ENCODE measurements around the gene RUFY1.

Gene RUFY1

GRCh38 chr5:179606910-179607159 lies 56.5 kb downstream of the RUFY1 start:
- H3K27me3 Mint-ChIP-seq (ENCODE audit: low read depth, poor library complexity), result peaks cover 2% of the 10 kb centered on the region
- H3K4me3 Mint-ChIP-seq, result no peak overlapping the region
- H3K27ac Mint-ChIP-seq, result peak overlapping the region; percentile 97
- no peaks in the 10 kb centered on the region for H3K9me3 Mint-ChIP-seq
- TF ChIP-seq, protein P1, sequence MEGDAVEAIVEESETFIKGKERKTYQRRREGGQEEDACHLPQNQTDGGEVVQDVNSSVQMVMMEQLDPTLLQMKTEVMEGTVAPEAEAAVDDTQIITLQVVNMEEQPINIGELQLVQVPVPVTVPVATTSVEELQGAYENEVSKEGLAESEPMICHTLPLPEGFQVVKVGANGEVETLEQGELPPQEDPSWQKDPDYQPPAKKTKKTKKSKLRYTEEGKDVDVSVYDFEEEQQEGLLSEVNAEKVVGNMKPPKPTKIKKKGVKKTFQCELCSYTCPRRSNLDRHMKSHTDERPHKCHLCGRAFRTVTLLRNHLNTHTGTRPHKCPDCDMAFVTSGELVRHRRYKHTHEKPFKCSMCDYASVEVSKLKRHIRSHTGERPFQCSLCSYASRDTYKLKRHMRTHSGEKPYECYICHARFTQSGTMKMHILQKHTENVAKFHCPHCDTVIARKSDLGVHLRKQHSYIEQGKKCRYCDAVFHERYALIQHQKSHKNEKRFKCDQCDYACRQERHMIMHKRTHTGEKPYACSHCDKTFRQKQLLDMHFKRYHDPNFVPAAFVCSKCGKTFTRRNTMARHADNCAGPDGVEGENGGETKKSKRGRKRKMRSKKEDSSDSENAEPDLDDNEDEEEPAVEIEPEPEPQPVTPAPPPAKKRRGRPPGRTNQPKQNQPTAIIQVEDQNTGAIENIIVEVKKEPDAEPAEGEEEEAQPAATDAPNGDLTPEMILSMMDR (IDR thresholded peaks at IDR 0.05), result no peak
- H3K36me3 Mint-ChIP-seq (ENCODE audit: low read depth), result peaks cover 52% of the 10 kb centered on the region
- DNase-seq, result no peak
- H3K4me1 Mint-ChIP-seq, result peaks cover 36% of the 10 kb centered on the region

- Mint-ChIP-seq H3K9me3 (no peaks in the 10 kb centered on the region), H3K4me1 (peaks cover 38% of the 10 kb centered on the region), H3K36me3 (ENCODE audit: low read depth) (peaks cover 54% of the 10 kb centered on the region), H3K4me3 (no peak overlapping the region), H3K27me3 (ENCODE audit: low read depth, poor library complexity) (peaks cover 2% of the 10 kb centered on the region), H3K27ac (peak overlapping the region; percentile 97)
- TF ChIP-seq, protein P1 (IDR thresholded peaks at IDR 0.05), result no peak
- DNase-seq, result no peak
Measured at GRCh38 chr5:179607160-179607931, 57.0 kb downstream of the RUFY1 start.

- H3K4me1 Mint-ChIP-seq, result peaks cover 46% of the 10 kb centered on the region
- H3K4me3 Mint-ChIP-seq, result no peak overlapping the region
- no peak for DNase-seq
Measured at GRCh38 chr5:179608131-179608581, 57.8 kb downstream of the RUFY1 start.

DNA sequence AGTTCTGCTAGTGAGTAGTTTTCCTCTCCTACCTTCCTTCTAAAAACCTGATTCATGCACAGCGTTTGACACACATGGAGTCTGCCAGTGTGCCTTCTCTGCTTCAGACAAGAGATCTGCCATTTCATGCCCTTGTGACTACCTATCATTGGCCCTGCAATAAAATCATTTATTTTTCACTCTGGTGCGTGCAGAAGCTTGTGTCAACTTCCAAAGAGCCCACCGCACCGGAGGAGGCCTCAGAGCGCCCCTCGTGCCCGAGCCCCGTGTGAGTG lies 59.4 kb downstream of the RUFY1 start:
- H3K27me3 Mint-ChIP-seq (ENCODE audit: low read depth, poor library complexity), result peaks cover 5% of the 10 kb centered on the region
- H3K27ac Mint-ChIP-seq, result peak overlapping the region; percentile 97
- no peak overlapping the region for H3K4me3 Mint-ChIP-seq
- no peak for DNase-seq
- H3K36me3 Mint-ChIP-seq (ENCODE audit: low read depth), result peaks cover 65% of the 10 kb centered on the region
- TF ChIP-seq, protein P1 (IDR thresholded peaks at IDR 0.05), result no peak
- H3K4me1 Mint-ChIP-seq, result peaks cover 59% of the 10 kb centered on the region
- no peaks in the 10 kb centered on the region for H3K9me3 Mint-ChIP-seq

More at GRCh38 chr5:179608131-179608581, 57.8 kb downstream of the RUFY1 start:
- TF ChIP-seq, protein P1 (IDR thresholded peaks at IDR 0.05), result no peak
- Mint-ChIP-seq H3K36me3 (ENCODE audit: low read depth) (peaks cover 58% of the 10 kb centered on the region), H3K9me3 (no peaks in the 10 kb centered on the region), H3K27ac (peak overlapping the region; percentile 97), H3K27me3 (ENCODE audit: low read depth, poor library complexity) (peaks cover 5% of the 10 kb centered on the region)

- Mint-ChIP-seq H3K27ac (peak overlapping the region; percentile 97), H3K4me1 (peaks cover 61% of the 10 kb centered on the region), H3K4me3 (no peak overlapping the region), H3K9me3 (no peaks in the 10 kb centered on the region), H3K27me3 (ENCODE audit: low read depth, poor library complexity) (peaks cover 2% of the 10 kb centered on the region), H3K36me3 (ENCODE audit: low read depth) (peaks cover 68% of the 10 kb centered on the region)
- DNase-seq, result no peak
- TF ChIP-seq, protein P1 (IDR thresholded peaks at IDR 0.05), result no peak
Measured at GRCh38 chr5:179610109-179610902, 60.0 kb downstream of the RUFY1 start.

Measured in nephron progenitor cell (in vitro differentiated cells).